Kidney epithelial cell (primary cell): Measurements from ENCODE around the gene RDX. TPM values are rescaled to one million over a fixed set of nuclear protein-coding genes. Genes with fewer than 3 reads are reported as not detected.
A peak's percentile ranks its signal among the peaks of the same experiment; 100 is the strongest.
"Not testable (repeated sequence)": the region's sequence is repeated elsewhere in the genome, so short reads cannot be mapped to it uniquely, and the experiment has no call there.

Experiments used
- DNase-seq: peaks from one replicate; pipeline ENCODE4 v3.0.0-alpha.2; 2010; ENCODE audit warnings: low read depth
- H3K27me3 ChIP-seq: 2 replicates; pipeline ENCODE4 v1.6.0; 2011; ENCODE audit warnings: low read length; ENCODE audit not compliant: control insufficient read depth, insufficient read depth
- H3K36me3 ChIP-seq: 2 replicates; pipeline ENCODE4 v1.5.1; 2011; ENCODE audit warnings: low read length; ENCODE audit not compliant: control insufficient read depth, insufficient read depth
- H3K4me3 ChIP-seq: 2 replicates; pipeline ENCODE4 v1.5.1; 2011; ENCODE audit warnings: low read depth, mild to moderate bottlenecking, control low read depth, low read length
- CTCF ChIP-seq: IDR thresholded peaks from 2 replicates; pipeline ENCODE4 v1.5.1; 2011; ENCODE audit warnings: mild to moderate bottlenecking, moderate library complexity, low read length, control low read depth, inconsistent platforms; ENCODE audit not compliant: insufficient read depth, poor library complexity, severe bottlenecking
- total RNA-seq: library from RNA; depleted of rRNA; stranded (reverse); fragments of >200 nt; gene quantifications from 2 replicates; pipeline ENCODE4 v1.2.3, GENCODE V29; 2015

The RDX gene
- total RNA-seq, 1 donor from 2014 or later, result 46.7 TPM

- Histone ChIP-seq H3K4me3 (no peak overlapping the region), H3K27me3 (no peaks in the 10 kb centered on the region), H3K36me3 (no peaks in the 10 kb centered on the region)
- no peak for TF ChIP-seq CTCF
- DNase-seq, result no peak
Measured at GRCh38 chr11:110199184-110199981, 97.0 kb downstream of the RDX start.

- TF ChIP-seq CTCF, result no peak
- no peaks in the 10 kb centered on the region for H3K27me3 ChIP-seq
- no peaks in the 10 kb centered on the region for H3K36me3 ChIP-seq
- no peak for DNase-seq
- H3K4me3 ChIP-seq, result no peak overlapping the region
Measured at GRCh38 chr11:110198031-110198729, 98.2 kb downstream of the RDX start.

GRCh38 chr11:110196884-110197420 is 99.5 kb downstream of the RDX start:
- H3K4me3 ChIP-seq, result no peak overlapping the region
- H3K27me3 ChIP-seq, result no peaks in the 10 kb centered on the region
- no peaks in the 10 kb centered on the region for H3K36me3 ChIP-seq
- no peak for TF ChIP-seq CTCF
- no peak for DNase-seq

GRCh38 chr11:110196241-110196754 is 100.1 kb downstream of the RDX start:
- no peak overlapping the region for H3K4me3 ChIP-seq
- peak; percentile 84 for DNase-seq
- TF ChIP-seq CTCF, result no peak

GRCh38 chr11:110194211-110194766 is 102.1 kb downstream of the RDX start:
- not testable (repeated sequence) for H3K4me3 ChIP-seq, DNase-seq, H3K36me3 ChIP-seq, H3K27me3 ChIP-seq

More at GRCh38 chr11:110196241-110196754, 100.1 kb downstream of the RDX start:
- H3K36me3 ChIP-seq, result no peaks in the 10 kb centered on the region
- H3K27me3 ChIP-seq, result no peaks in the 10 kb centered on the region

GRCh38 chr11:110192604-110193282 is 103.7 kb downstream of the RDX start:
- not testable (repeated sequence) for DNase-seq, H3K36me3 ChIP-seq, H3K4me3 ChIP-seq, H3K27me3 ChIP-seq
